HG03520 (cell line): ENCODE results near the gene MRTFB.

Experiments used
- ATAC-seq: cut with Tn5 transposase; IDR thresholded peaks from one replicate; pipeline ENCODE4 v1.9.1; 2021; ENCODE audit warnings: mild to moderate bottlenecking, moderate library complexity; ENCODE audit not compliant: unreplicated experiment

Gene MRTFB

GRCh38 chr16:14306485-14307058 lies 235.5 kb downstream of the MRTFB start:
- no peak for ATAC-seq

- ATAC-seq: no peak
These were observed 236.0 kb downstream of the MRTFB start for GRCh38 chr16:14307059-14307526.

GRCh38 chr16:14307527-14308367 lies 236.6 kb downstream of the MRTFB start:
- no peak for ATAC-seq

- ATAC-seq: no peak
These were observed 237.2 kb downstream of the MRTFB start for GRCh38 chr16:14308368-14308723.

GRCh38 chr16:14309001-14309886 lies 238.1 kb downstream of the MRTFB start:
- ATAC-seq: no peak

- no peak for ATAC-seq
These were observed 238.8 kb downstream of the MRTFB start for GRCh38 chr16:14309906-14310305.

GRCh38 chr16:14310519-14310991 lies 239.4 kb downstream of the MRTFB start:
- peak; percentile 53 for ATAC-seq

- ATAC-seq: no peak
These were observed 243.0 kb downstream of the MRTFB start for GRCh38 chr16:14314116-14314515.

GRCh38 chr16:14315683-14316320 lies 244.7 kb downstream of the MRTFB start:
- no peak for ATAC-seq
